ENCODE data around the gene FHOD3. TPM values are rescaled to one million over a fixed set of nuclear protein-coding genes. Genes with fewer than 3 reads are reported as not detected.

FHOD3 gene
- total and polyA plus RNA-seq, 2 of the 13 experiments (the other 11 are each of a cell fraction or from before 2014, with no cell fraction given): 0.07 TPM; not detected in 1

- TF ChIP-seq, protein P1, sequence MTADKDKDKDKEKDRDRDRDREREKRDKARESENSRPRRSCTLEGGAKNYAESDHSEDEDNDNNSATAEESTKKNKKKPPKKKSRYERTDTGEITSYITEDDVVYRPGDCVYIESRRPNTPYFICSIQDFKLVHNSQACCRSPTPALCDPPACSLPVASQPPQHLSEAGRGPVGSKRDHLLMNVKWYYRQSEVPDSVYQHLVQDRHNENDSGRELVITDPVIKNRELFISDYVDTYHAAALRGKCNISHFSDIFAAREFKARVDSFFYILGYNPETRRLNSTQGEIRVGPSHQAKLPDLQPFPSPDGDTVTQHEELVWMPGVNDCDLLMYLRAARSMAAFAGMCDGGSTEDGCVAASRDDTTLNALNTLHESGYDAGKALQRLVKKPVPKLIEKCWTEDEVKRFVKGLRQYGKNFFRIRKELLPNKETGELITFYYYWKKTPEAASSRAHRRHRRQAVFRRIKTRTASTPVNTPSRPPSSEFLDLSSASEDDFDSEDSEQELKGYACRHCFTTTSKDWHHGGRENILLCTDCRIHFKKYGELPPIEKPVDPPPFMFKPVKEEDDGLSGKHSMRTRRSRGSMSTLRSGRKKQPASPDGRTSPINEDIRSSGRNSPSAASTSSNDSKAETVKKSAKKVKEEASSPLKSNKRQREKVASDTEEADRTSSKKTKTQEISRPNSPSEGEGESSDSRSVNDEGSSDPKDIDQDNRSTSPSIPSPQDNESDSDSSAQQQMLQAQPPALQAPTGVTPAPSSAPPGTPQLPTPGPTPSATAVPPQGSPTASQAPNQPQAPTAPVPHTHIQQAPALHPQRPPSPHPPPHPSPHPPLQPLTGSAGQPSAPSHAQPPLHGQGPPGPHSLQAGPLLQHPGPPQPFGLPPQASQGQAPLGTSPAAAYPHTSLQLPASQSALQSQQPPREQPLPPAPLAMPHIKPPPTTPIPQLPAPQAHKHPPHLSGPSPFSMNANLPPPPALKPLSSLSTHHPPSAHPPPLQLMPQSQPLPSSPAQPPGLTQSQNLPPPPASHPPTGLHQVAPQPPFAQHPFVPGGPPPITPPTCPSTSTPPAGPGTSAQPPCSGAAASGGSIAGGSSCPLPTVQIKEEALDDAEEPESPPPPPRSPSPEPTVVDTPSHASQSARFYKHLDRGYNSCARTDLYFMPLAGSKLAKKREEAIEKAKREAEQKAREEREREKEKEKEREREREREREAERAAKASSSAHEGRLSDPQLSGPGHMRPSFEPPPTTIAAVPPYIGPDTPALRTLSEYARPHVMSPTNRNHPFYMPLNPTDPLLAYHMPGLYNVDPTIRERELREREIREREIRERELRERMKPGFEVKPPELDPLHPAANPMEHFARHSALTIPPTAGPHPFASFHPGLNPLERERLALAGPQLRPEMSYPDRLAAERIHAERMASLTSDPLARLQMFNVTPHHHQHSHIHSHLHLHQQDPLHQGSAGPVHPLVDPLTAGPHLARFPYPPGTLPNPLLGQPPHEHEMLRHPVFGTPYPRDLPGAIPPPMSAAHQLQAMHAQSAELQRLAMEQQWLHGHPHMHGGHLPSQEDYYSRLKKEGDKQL (CRISPR knock-in tag; IDR thresholded peaks at IDR 0.05; ENCODE audit: low read depth): no peak
- TF ChIP-seq ZNF75D (CRISPR knock-in tag; IDR thresholded peaks at IDR 0.05; ENCODE audit: borderline replicate concordance) (no peak), HNF4G (IDR thresholded peaks at IDR 0.05; ENCODE audit: borderline replicate concordance, low read depth, low read length) (no peak), HNF4G (CRISPR knock-in tag; IDR thresholded peaks at IDR 0.05; ENCODE audit: borderline replicate concordance, low read depth) (no peak), ZNF44 (CRISPR knock-in tag; IDR thresholded peaks at IDR 0.05) (no peak)
- TF ChIP-seq, protein P2, sequence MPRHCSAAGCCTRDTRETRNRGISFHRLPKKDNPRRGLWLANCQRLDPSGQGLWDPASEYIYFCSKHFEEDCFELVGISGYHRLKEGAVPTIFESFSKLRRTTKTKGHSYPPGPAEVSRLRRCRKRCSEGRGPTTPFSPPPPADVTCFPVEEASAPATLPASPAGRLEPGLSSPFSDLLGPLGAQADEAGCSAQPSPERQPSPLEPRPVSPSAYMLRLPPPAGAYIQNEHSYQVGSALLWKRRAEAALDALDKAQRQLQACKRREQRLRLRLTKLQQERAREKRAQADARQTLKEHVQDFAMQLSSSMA (CRISPR knock-in tag; IDR thresholded peaks at IDR 0.05): no peak
Measured at GRCh38 chr18:36658611-36659010, 361.1 kb downstream of the FHOD3 start (continued).

GRCh38 chr18:36660311-36660710 lies 362.8 kb downstream of the FHOD3 start:
- no peak overlapping the region for H3K9ac ChIP-seq (ENCODE audit: insufficient read depth, low read depth, low read length)
- in situ Hi-C loops (cut with HindIII; ENCODE audit: extremely low pct_ligation_motif_present, low pct_unique_long_range_greater_than_20kb) (no loop called here), intact Hi-C loops (cut with micrococcal nuclease; ENCODE audit: unreplicated experiment) (no loop called here)
- BruUV-seq (replicated peaks): no TSS peak
- WGBS (ENCODE audit: low lambda C conversion rate): 24% methylated on average over 7 of the region's 7 CpGs
- H3K79me2 ChIP-seq (ENCODE audit: insufficient read depth, low read length): no peaks in the 10 kb centered on the region
- FAIRE-seq (no peak), DNase-seq (ENCODE audit: low spot score) (no peak), ATAC-seq (no peak)
- no peaks in the 10 kb centered on the region for H3K36me3 ChIP-seq (replicated peaks in 1 of 2; ENCODE audit: control insufficient read depth in 1 of 2, insufficient read depth in 2 of 2, low read length in 2 of 2)
- TF ChIP-seq ZNF34 (CRISPR knock-in tag; IDR thresholded peaks at IDR 0.05; ENCODE audit: borderline replicate concordance): no peak
- no peak for TF ChIP-seq ZBTB38 (CRISPR knock-in tag; IDR thresholded peaks at IDR 0.05)
- no peak for TF ChIP-seq SRF (IDR thresholded peaks at IDR 0.05; ENCODE audit: low read depth, low read length)
- no peak for TF ChIP-seq IKZF4 (CRISPR knock-in tag; IDR thresholded peaks at IDR 0.05; ENCODE audit: borderline replicate concordance, low read depth, not compliant biosample characterization)
- TF ChIP-seq, protein P3, sequence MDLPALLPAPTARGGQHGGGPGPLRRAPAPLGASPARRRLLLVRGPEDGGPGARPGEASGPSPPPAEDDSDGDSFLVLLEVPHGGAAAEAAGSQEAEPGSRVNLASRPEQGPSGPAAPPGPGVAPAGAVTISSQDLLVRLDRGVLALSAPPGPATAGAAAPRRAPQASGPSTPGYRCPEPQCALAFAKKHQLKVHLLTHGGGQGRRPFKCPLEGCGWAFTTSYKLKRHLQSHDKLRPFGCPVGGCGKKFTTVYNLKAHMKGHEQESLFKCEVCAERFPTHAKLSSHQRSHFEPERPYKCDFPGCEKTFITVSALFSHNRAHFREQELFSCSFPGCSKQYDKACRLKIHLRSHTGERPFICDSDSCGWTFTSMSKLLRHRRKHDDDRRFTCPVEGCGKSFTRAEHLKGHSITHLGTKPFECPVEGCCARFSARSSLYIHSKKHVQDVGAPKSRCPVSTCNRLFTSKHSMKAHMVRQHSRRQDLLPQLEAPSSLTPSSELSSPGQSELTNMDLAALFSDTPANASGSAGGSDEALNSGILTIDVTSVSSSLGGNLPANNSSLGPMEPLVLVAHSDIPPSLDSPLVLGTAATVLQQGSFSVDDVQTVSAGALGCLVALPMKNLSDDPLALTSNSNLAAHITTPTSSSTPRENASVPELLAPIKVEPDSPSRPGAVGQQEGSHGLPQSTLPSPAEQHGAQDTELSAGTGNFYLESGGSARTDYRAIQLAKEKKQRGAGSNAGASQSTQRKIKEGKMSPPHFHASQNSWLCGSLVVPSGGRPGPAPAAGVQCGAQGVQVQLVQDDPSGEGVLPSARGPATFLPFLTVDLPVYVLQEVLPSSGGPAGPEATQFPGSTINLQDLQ (CRISPR knock-in tag; IDR thresholded peaks at IDR 0.05): no peak
- H4K20me1 ChIP-seq (ENCODE audit: insufficient read depth, low read length): no peaks in the 10 kb centered on the region
- no peak overlapping the region for H2AFZ ChIP-seq (ENCODE audit: low read length)
- H3K4me2 ChIP-seq (ENCODE audit: low read depth, low read length): no peak overlapping the region
- H3K4me3 ChIP-seq (replicated peaks in 1 of 3; ENCODE audit: insufficient read depth in 1 of 3, low read depth in 2 of 3, low read length in 3 of 3): no peak overlapping the region
- H3K4me1 ChIP-seq (ENCODE audit: insufficient read depth, low read length): no peaks in the 10 kb centered on the region
- ChIA-PET POLR2A (no interaction called here), CTCF (ENCODE audit: low intra/inter-chr PET ratio, low total read pairs) (no interaction called here)
- H3K27me3 ChIP-seq (ENCODE audit: control insufficient read depth in 1 of 2, insufficient read depth in 2 of 2, low read length in 2 of 2): peaks cover 2 to 5% of the 10 kb centered on the region in 2 experiments; a peak in 2 of 5 replicates
- no peak overlapping the region for H3K27ac ChIP-seq (ENCODE audit: extremely low read length, insufficient read depth, low read length)
- no peaks in the 10 kb centered on the region for H3K9me3 ChIP-seq (ENCODE audit: low read length)

All from HepG2 (cell line).